Epithelial cell of proximal tubule (primary cell): ENCODE data around the gene SEMA7A. TPM values are rescaled to one million over a fixed set of nuclear protein-coding genes. Genes with fewer than 3 reads are reported as not detected.

Experiments used
- DNase-seq: peaks from one replicate; pipeline ENCODE4 v3.0.0-alpha.2; 2011; ENCODE audit warnings: low read depth
- H3K4me3 ChIP-seq: 2 replicates; pipeline ENCODE4 v1.5.1; 2011; ENCODE audit warnings: low read depth, mild to moderate bottlenecking, low read length
- CTCF ChIP-seq: conservative IDR thresholded peaks from 2 replicates; pipeline ENCODE4 v1.5.1; 2012; ENCODE audit warnings: low read depth, mild to moderate bottlenecking, low read length
- total RNA-seq: library from RNA; depleted of rRNA; stranded (reverse); fragments of >200 nt; gene quantifications from 2 replicates; pipeline ENCODE4 v1.2.3, GENCODE V29; 2015

SEMA7A gene
- total RNA-seq, 1 donor from 2014 or later: 113 TPM

- no peak for DNase-seq
- peak overlapping the region; percentile 68 for H3K4me3 ChIP-seq
- peak; percentile 86 for TF ChIP-seq CTCF
These were observed 59.8 kb downstream of the SEMA7A start for GRCh38 chr15:74373731-74374647.

DNA sequence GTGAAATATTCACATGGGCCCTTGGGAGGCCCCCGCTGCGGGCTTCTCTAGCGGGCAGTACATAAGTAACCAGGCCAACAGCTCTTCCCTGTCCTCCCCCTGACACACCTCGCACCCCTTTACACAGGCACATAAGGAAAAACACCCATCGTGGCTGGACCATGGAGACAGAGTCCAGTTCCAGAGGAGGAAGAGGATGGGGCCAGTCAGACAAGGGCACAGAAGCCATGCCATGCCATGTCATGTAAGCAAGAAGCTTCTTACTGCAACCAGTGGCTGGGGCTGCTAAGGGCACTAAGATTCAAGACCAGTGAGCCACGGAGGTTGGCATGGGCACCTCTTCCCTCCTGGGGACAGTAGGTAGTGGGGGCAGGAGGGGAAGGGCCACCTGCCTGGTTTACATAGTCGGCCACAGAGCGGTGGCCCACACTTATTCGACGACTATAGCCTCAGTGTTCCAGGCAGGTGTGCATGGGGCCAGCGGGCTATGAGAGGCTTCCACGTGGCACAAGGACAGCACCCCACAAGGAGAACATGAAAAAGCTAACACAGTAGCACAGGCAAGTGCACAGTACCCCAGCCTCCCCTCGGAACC is 60.6 kb downstream of the SEMA7A start:
- DNase-seq: no peak
- H3K4me3 ChIP-seq: no peak overlapping the region
- TF ChIP-seq CTCF: no peak

DNA sequence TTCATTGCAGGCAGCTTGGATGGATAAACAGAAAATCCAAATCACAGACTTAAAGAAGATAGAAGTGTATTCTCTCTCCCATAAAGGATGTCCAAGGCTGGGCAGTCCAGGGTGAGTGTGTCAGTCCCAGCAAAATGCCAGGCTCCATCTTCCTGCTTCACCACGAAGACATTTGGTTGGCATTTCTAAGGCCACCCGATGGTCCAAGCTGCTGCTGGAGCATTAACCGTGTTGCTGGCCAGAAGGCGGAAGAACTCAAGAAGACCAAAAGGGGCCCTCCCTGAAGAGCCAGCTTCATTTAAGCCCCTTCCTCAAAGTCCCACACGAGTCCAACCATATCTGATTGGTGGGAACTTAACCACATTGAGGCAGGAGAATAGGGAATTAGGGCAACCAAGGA is 63.3 kb downstream of the SEMA7A start:
- DNase-seq: no peak
- no peak for TF ChIP-seq CTCF
- H3K4me3 ChIP-seq: no peak overlapping the region

GRCh38 chr15:74369756-74370155 is 64.0 kb downstream of the SEMA7A start:
- no peak for DNase-seq
- no peak overlapping the region for H3K4me3 ChIP-seq
- no peak for TF ChIP-seq CTCF

GRCh38 chr15:74369084-74369745 is 64.5 kb downstream of the SEMA7A start:
- no peak for TF ChIP-seq CTCF
- no peak for DNase-seq
- H3K4me3 ChIP-seq: no peak overlapping the region

DNA sequence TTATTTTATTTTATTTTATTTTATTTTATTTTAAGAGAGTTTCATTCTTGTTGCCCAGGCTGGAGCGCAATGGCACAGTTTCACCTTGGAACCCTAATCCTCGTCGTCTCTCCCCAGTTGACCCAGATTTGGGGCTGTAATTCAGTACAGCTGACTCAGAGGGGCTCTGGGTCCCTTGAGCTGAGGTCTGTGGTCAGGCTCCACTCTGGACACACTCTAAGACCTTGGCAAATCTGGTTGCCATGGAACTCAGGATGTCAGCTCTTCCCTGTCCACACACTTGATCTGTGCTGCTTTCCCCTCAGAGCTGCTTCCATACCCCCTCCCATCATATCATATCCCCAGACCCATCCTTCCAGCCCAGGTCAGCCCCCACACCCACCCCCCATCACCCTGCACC is 65.6 kb downstream of the SEMA7A start:
- no peak overlapping the region for H3K4me3 ChIP-seq
- TF ChIP-seq CTCF: no peak
- no peak for DNase-seq
